ENCODE data around the gene SPDEF. TPM values are rescaled to one million over a fixed set of nuclear protein-coding genes. Genes with fewer than 3 reads are reported as not detected.

Gene SPDEF
- polyA plus RNA-seq, 1 donor (not counting 4 experiments of a cell fraction or from before 2014, with no cell fraction given): 0.03 TPM

DNA sequence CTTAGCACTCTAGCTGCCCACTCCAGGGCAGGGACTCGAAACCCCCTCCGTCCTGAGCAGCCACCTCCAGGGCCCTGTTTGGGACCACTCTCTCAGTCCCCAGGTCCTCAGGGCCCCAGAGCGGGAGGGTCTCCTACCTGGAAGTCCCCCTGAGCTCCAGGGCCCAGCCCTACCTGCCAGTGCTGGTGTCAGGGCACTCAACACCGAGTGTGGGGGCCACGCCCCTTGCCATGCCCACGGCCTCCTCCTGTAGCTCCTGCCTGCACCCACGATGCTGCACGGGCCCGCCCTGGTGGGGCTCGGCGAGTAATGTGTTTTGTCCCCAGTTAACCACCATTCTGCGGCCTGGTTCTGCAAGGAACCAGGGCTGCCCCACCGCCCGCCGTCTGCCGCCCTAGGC, 21.5 kb downstream of the SPDEF start:
- Histone ChIP-seq H3K79me2 (ENCODE audit: control insufficient read depth, insufficient read depth, low read length) (no peaks in the 10 kb centered on the region), H2AFZ (ENCODE audit: control insufficient read depth, low read length) (no peak overlapping the region), H3K27ac (ENCODE audit: control insufficient read depth, insufficient read depth, low read length) (no peak overlapping the region), H3K9me1 (ENCODE audit: control insufficient read depth, extremely low read depth, insufficient read depth, low read length) (no peaks in the 10 kb centered on the region), H3K4me3 (ENCODE audit: control insufficient read depth in 2 of 3, extremely low read depth in 1 of 3, insufficient read depth in 2 of 3, low read depth in 1 of 3, low read length in 3 of 3) (no peak overlapping the region), H3K4me2 (ENCODE audit: control insufficient read depth, extremely low read depth, insufficient read depth, low read depth, low read length) (no peak overlapping the region), H3K36me3 (ENCODE audit: control insufficient read depth in 2 of 2, extremely low read depth in 1 of 2, insufficient read depth in 2 of 2, low read length in 2 of 2) (no peaks in the 10 kb centered on the region), H3K9me3 (ENCODE audit: control insufficient read depth, low read depth, low read length) (no peaks in the 10 kb centered on the region), H3K4me1 (ENCODE audit: control insufficient read depth, extremely low read depth, insufficient read depth, low read length) (no peaks in the 10 kb centered on the region), H3K27me3 (ENCODE audit: control insufficient read depth, extremely low read depth, insufficient read depth, low read length) (no peaks in the 10 kb centered on the region), H3K9ac (ENCODE audit: control insufficient read depth, extremely low read depth, insufficient read depth, low read length) (no peak overlapping the region), H4K20me1 (ENCODE audit: control insufficient read depth, extremely low read depth, insufficient read depth, low read length) (no peaks in the 10 kb centered on the region)
- dilution Hi-C loops (cut with MboI; ENCODE audit: extremely low pct_ligation_motif_present, low sequenced_read_pairs): no loop called here
- TF ChIP-seq, protein P1, sequence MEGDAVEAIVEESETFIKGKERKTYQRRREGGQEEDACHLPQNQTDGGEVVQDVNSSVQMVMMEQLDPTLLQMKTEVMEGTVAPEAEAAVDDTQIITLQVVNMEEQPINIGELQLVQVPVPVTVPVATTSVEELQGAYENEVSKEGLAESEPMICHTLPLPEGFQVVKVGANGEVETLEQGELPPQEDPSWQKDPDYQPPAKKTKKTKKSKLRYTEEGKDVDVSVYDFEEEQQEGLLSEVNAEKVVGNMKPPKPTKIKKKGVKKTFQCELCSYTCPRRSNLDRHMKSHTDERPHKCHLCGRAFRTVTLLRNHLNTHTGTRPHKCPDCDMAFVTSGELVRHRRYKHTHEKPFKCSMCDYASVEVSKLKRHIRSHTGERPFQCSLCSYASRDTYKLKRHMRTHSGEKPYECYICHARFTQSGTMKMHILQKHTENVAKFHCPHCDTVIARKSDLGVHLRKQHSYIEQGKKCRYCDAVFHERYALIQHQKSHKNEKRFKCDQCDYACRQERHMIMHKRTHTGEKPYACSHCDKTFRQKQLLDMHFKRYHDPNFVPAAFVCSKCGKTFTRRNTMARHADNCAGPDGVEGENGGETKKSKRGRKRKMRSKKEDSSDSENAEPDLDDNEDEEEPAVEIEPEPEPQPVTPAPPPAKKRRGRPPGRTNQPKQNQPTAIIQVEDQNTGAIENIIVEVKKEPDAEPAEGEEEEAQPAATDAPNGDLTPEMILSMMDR (optimal IDR thresholded peaks at IDR 0.05 in 1 of 3, IDR thresholded peaks at IDR 0.05 in 1 of 3, conservative IDR thresholded peaks at IDR 0.05 in 1 of 3; ENCODE audit: extremely low read depth in 1 of 3, insufficient read depth in 2 of 3, low read length in 3 of 3): no peak
- TF ChIP-seq EZH2 (IDR thresholded peaks at IDR 0.05; ENCODE audit: low read length): no peak
- DNase-seq (ENCODE audit: low read depth, low spot score) (no peak), FAIRE-seq (no peak)

- H3K27me3 ChIP-seq (ENCODE audit: control insufficient read depth, extremely low read depth, insufficient read depth, low read length): no peaks in the 10 kb centered on the region
- H3K9me1 ChIP-seq (ENCODE audit: control insufficient read depth, extremely low read depth, insufficient read depth, low read length): no peaks in the 10 kb centered on the region
- H2AFZ ChIP-seq (ENCODE audit: control insufficient read depth, low read length): no peak overlapping the region
- no peaks in the 10 kb centered on the region for H3K36me3 ChIP-seq (ENCODE audit: control insufficient read depth in 2 of 2, extremely low read depth in 1 of 2, insufficient read depth in 2 of 2, low read length in 2 of 2)
- dilution Hi-C loops (cut with MboI; ENCODE audit: extremely low pct_ligation_motif_present, low sequenced_read_pairs): no loop called here
- DNase-seq (ENCODE audit: low read depth, low spot score): no peak
- no peak for FAIRE-seq
- no peak overlapping the region for H3K4me2 ChIP-seq (ENCODE audit: control insufficient read depth, extremely low read depth, insufficient read depth, low read depth, low read length)
- no peak overlapping the region for H3K4me3 ChIP-seq (ENCODE audit: control insufficient read depth in 2 of 3, extremely low read depth in 1 of 3, insufficient read depth in 2 of 3, low read depth in 1 of 3, low read length in 3 of 3)
- no peaks in the 10 kb centered on the region for H3K79me2 ChIP-seq (ENCODE audit: control insufficient read depth, insufficient read depth, low read length)
- no peak overlapping the region for H3K27ac ChIP-seq (ENCODE audit: control insufficient read depth, insufficient read depth, low read length)
- TF ChIP-seq EZH2 (IDR thresholded peaks at IDR 0.05; ENCODE audit: low read length): no peak
- TF ChIP-seq, protein P1 (optimal IDR thresholded peaks at IDR 0.05 in 1 of 3, IDR thresholded peaks at IDR 0.05 in 1 of 3, conservative IDR thresholded peaks at IDR 0.05 in 1 of 3; ENCODE audit: extremely low read depth in 1 of 3, insufficient read depth in 2 of 3, low read length in 3 of 3): no peak
- no peak overlapping the region for H3K9ac ChIP-seq (ENCODE audit: control insufficient read depth, extremely low read depth, insufficient read depth, low read length)
- H3K9me3 ChIP-seq (ENCODE audit: control insufficient read depth, low read depth, low read length): no peaks in the 10 kb centered on the region
- H3K4me1 ChIP-seq (ENCODE audit: control insufficient read depth, extremely low read depth, insufficient read depth, low read length): no peaks in the 10 kb centered on the region
- no peaks in the 10 kb centered on the region for H4K20me1 ChIP-seq (ENCODE audit: control insufficient read depth, extremely low read depth, insufficient read depth, low read length)
Observed at GRCh38 chr6:34534146-34534545, 22.0 kb downstream of the SPDEF start.
